CD14-positive monocyte (primary cell): ENCODE results near the gene RSPO1. TPM values are rescaled to one million over a fixed set of nuclear protein-coding genes. Genes with fewer than 3 reads are reported as not detected.

Source experiments
- DNase-seq, 3 donors: peaks; one replicate each; pipeline ENCODE4 v3.0.0-alpha.2; 2011 to 2022
- H2AFZ ChIP-seq: 2 replicates; pipeline ENCODE4 v1.6.0; 2012; ENCODE audit warnings: mild to moderate bottlenecking, low read depth, low read length, inconsistent platforms; ENCODE audit not compliant: insufficient read depth, poor library complexity, severe bottlenecking
- H3K27ac ChIP-seq, 2 donors: 1 replicate in 1 of 2; 2 replicates in 1 of 2; pipeline ENCODE4 v1.5.1; 2012 to 2013; ENCODE audit warnings: low read length in 2 of 2, control low read depth in 1 of 2, inconsistent platforms in 1 of 2, low read depth in 1 of 2, mild to moderate bottlenecking in 1 of 2
- H3K27me3 ChIP-seq, 2 donors: one replicate each; pipeline versions ENCODE4 v1.6.0 to v1.6.1; 2011 to 2013; ENCODE audit warnings: low read length in 2 of 2; ENCODE audit not compliant: control insufficient read depth in 2 of 2, insufficient read depth in 2 of 2
- H3K36me3 ChIP-seq, 2 donors: replicated peaks in 1 of 2; 1 replicate in 1 of 2; 2 replicates in 1 of 2; pipeline versions ENCODE4 v1.5.1 to v1.6.1; 2012 to 2013; ENCODE audit warnings: low read length in 2 of 2, control low read depth in 1 of 2, inconsistent platforms in 1 of 2, mild to moderate bottlenecking in 1 of 2; ENCODE audit not compliant: insufficient read depth in 2 of 2, control insufficient read depth in 1 of 2
- H3K4me1 ChIP-seq, 2 donors: 1 replicate in 1 of 2; 2 replicates in 1 of 2; pipeline versions ENCODE4 v1.5.1 to v1.6.1; 2012 to 2013; ENCODE audit warnings: low read length in 2 of 2, control low read depth in 1 of 2, inconsistent platforms in 1 of 2, mild to moderate bottlenecking in 1 of 2, moderate library complexity in 1 of 2; ENCODE audit not compliant: insufficient read depth in 2 of 2, control insufficient read depth in 1 of 2
- H3K4me2 ChIP-seq: replicated peaks from 2 replicates; pipeline ENCODE3; 2012; ENCODE audit warnings: low read length, moderate library complexity, mild to moderate bottlenecking; ENCODE audit not compliant: poor library complexity, severe bottlenecking; ENCODE audit errors: extremely low read depth
- H3K4me3 ChIP-seq, 3 experiments: fragments of 200-600 bp in 1 of 3; sonication (generic) in 1 of 3; replicated peaks in 1 of 3; 1 replicate in 2 of 3; 2 replicates in 1 of 3; pipeline ENCODE4 v1.5.1; 2011 to 2013; ENCODE audit warnings: low read length in 3 of 3, mild to moderate bottlenecking in 3 of 3, control low read depth in 2 of 3, low read depth in 2 of 3, inconsistent platforms in 1 of 3, moderate library complexity in 1 of 3
- H3K79me2 ChIP-seq: 2 replicates; pipeline ENCODE4 v1.6.0; 2012; ENCODE audit warnings: mild to moderate bottlenecking, control low read depth, inconsistent platforms, low read length, moderate library complexity; ENCODE audit not compliant: insufficient read depth
- H3K9ac ChIP-seq: 2 replicates; pipeline ENCODE4 v1.6.0; 2017; ENCODE audit warnings: low read length, mild to moderate bottlenecking; ENCODE audit not compliant: insufficient read depth, poor library complexity, severe bottlenecking
- H3K9me3 ChIP-seq, 2 donors: replicated peaks in 1 of 2; 1 replicate in 1 of 2; 2 replicates in 1 of 2; pipeline versions ENCODE4 v1.5.1 to v1.6.1; 2012 to 2013; ENCODE audit warnings: low read length in 2 of 2, control low read depth in 1 of 2; ENCODE audit not compliant: control insufficient read depth in 1 of 2, insufficient read depth in 1 of 2
- H4K20me1 ChIP-seq: 2 replicates; pipeline ENCODE4 v1.6.0; 2012; ENCODE audit warnings: mild to moderate bottlenecking, low read length, control low read depth, moderate library complexity; ENCODE audit not compliant: insufficient read depth
- H3K27ac Mint-ChIP-seq, 7 donors: one replicate each; pipeline ENCODE4 v1.8.0; 2020; ENCODE audit warnings: mild to moderate bottlenecking in 7 of 7, mixed read lengths in 7 of 7, moderate library complexity in 6 of 7, inconsistent platforms in 2 of 7
- H3K27me3 Mint-ChIP-seq, 3 donors: one replicate each; pipeline ENCODE4 v1.8.0; 2021 to 2022; ENCODE audit warnings: low read depth in 3 of 3, mild to moderate bottlenecking in 3 of 3, mixed read lengths in 3 of 3, moderate library complexity in 3 of 3, inconsistent platforms in 1 of 3
- H3K36me3 Mint-ChIP-seq, 2 donors: one replicate each; pipeline ENCODE4 v1.8.0; 2020; ENCODE audit warnings: mixed read lengths in 2 of 2, inconsistent platforms in 1 of 2, mild to moderate bottlenecking in 1 of 2
- H3K4me1 Mint-ChIP-seq: one replicate; pipeline ENCODE4 v1.8.0; 2020; ENCODE audit warnings: mild to moderate bottlenecking, mixed read lengths
- H3K4me3 Mint-ChIP-seq, 2 donors: one replicate each; pipeline ENCODE4 v1.8.0; 2020; ENCODE audit warnings: mild to moderate bottlenecking in 2 of 2, mixed read lengths in 2 of 2, moderate library complexity in 1 of 2
- H3K9me3 Mint-ChIP-seq, 7 donors: one replicate each; pipeline ENCODE4 v1.8.0; 2020 to 2022; ENCODE audit warnings: mixed read lengths in 7 of 7, mild to moderate bottlenecking in 6 of 7, moderate library complexity in 6 of 7, inconsistent platforms in 2 of 7
- WGBS: methylation state at CpG from one replicate; pipeline ENCODE4 v1.1.5; 2013; ENCODE audit warnings: missing lambda C conversion rate; ENCODE audit not compliant: insufficient coverage; 5-methylcytosine and 5-hydroxymethylcytosine counted together
- intact Hi-C, 2 donors: fragments of 100-400 bp; cut with micrococcal nuclease; formaldehyde crosslinking; loops; one replicate each; pipeline versions ENCODE4 v1.15.0 to v1.15.1; 2023
- polyA plus RNA-seq, 3 donors: library from polyadenylated mRNA; depleted of rRNA in 1 of 3; unstranded in 2 of 3; stranded (reverse) in 1 of 3; fragments of 300-500 nt in 2 of 3; fragments of >200 nt in 1 of 3; fragmentation: Illumina TruSeq in 2 of 3; gene quantifications; 1 replicate in 2 of 3; 2 replicates in 1 of 3; pipeline ENCODE4 v1.2.3, GENCODE V29; 2012 to 2021
- TF ChIP-seq, protein P1 (sequence below): fragments of 200-600 bp; IDR thresholded peaks from one replicate; pipeline ENCODE4 v1.8.0; 2022; ENCODE audit warnings: antibody characterized with exemption, mild to moderate bottlenecking

The RSPO1 gene
- polyA plus RNA-seq, 3 donors: not detected

DNA sequence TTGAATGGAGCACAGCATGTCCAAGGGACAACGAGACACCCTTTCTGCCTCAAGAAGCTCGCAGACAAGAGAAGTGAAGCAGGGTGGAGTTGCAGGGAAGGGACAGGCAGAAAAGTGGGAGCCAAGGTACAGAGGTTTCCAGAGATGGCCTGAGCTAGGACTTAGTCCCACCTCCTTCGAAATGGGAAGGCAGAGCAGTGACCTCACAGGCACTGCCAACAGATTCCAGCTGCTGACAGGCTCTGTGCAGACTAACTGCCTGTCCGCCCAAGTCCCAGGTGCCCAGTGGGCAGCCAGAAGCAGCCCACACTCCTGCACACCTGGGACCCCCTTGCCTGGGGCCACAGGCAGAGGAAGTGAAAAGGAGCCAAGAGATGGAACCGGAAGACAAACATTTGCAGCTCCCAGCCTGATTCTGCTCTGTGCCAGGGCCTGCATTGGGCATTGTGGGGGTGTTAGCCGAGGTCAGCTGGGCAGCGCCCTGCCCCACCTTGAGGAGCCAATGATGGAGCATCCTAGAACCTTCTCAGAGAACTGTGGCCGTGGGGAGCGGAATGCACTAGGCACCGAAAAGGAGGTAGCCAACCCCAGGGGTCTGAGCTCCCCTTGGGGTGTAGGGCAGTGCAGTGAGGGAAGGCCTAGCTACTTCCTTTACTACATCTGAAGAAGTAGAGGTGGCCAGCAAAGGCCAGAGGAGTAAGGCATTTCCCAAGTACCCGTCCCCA, 27.5 kb upstream of the RSPO1 start:
- Histone ChIP-seq H3K79me2 (no peaks in the 10 kb centered on the region), H4K20me1 (no peaks in the 10 kb centered on the region), H3K4me2 (no peak overlapping the region), H3K27me3 (peaks cover 0 to 2% of the 10 kb centered on the region in 2 donors), H3K4me3 (no peak overlapping the region), H3K27ac (no peak overlapping the region), H3K9me3 (no peaks in the 10 kb centered on the region), H2AFZ (no peak overlapping the region), H3K4me1 (no peaks in the 10 kb centered on the region), H3K9ac (no peak overlapping the region), H3K36me3 (no peaks in the 10 kb centered on the region)
- H3K9me3 Mint-ChIP-seq: peaks cover 0 to 1% (median 0%) of the 10 kb centered on the region in 7 donors
- no peaks in the 10 kb centered on the region for H3K36me3 Mint-ChIP-seq
- no peaks in the 10 kb centered on the region for H3K4me1 Mint-ChIP-seq
- H3K27me3 Mint-ChIP-seq: peaks cover 4 to 7% (median 7%) of the 10 kb centered on the region in 3 donors
- WGBS: 88% methylated on average over 7 of the region's 11 CpGs
- no peak for DNase-seq
- TF ChIP-seq, protein P1, sequence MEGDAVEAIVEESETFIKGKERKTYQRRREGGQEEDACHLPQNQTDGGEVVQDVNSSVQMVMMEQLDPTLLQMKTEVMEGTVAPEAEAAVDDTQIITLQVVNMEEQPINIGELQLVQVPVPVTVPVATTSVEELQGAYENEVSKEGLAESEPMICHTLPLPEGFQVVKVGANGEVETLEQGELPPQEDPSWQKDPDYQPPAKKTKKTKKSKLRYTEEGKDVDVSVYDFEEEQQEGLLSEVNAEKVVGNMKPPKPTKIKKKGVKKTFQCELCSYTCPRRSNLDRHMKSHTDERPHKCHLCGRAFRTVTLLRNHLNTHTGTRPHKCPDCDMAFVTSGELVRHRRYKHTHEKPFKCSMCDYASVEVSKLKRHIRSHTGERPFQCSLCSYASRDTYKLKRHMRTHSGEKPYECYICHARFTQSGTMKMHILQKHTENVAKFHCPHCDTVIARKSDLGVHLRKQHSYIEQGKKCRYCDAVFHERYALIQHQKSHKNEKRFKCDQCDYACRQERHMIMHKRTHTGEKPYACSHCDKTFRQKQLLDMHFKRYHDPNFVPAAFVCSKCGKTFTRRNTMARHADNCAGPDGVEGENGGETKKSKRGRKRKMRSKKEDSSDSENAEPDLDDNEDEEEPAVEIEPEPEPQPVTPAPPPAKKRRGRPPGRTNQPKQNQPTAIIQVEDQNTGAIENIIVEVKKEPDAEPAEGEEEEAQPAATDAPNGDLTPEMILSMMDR: no peak
- intact Hi-C loops: no loop called here
- H3K4me3 Mint-ChIP-seq: no peak overlapping the region
- H3K27ac Mint-ChIP-seq: peak overlapping the region in 2 of 7 donors; percentile 56 to 70

- DNase-seq: no peak
- Mint-ChIP-seq H3K27me3 (peaks cover 4 to 9% (median 9%) of the 10 kb centered on the region in 3 donors), H3K27ac (no peak overlapping the region), H3K4me1 (no peaks in the 10 kb centered on the region), H3K4me3 (no peak overlapping the region), H3K36me3 (no peaks in the 10 kb centered on the region), H3K9me3 (peaks cover 0 to 1% (median 0%) of the 10 kb centered on the region in 7 donors)
- H4K20me1 ChIP-seq: no peaks in the 10 kb centered on the region
- no peaks in the 10 kb centered on the region for H3K9me3 ChIP-seq
- TF ChIP-seq, protein P1: no peak
- no peak overlapping the region for H3K4me3 ChIP-seq
- H3K4me2 ChIP-seq: no peak overlapping the region
- intact Hi-C loops: no loop called here
- H3K4me1 ChIP-seq: no peaks in the 10 kb centered on the region
- no peak overlapping the region for H3K27ac ChIP-seq
- H3K79me2 ChIP-seq: no peaks in the 10 kb centered on the region
- H3K9ac ChIP-seq: no peak overlapping the region
- no peaks in the 10 kb centered on the region for H3K36me3 ChIP-seq
- no peak overlapping the region for H2AFZ ChIP-seq
- peaks cover 0 to 2% of the 10 kb centered on the region in 2 donors for H3K27me3 ChIP-seq
- 89% methylated on average over 9 of the region's 9 CpGs for WGBS
Observed at GRCh38 chr1:37661401-37661800, 26.7 kb upstream of the RSPO1 start.
